Stimulated activated CD8-positive, alpha-beta memory T cell treated with anti-CD3 and anti-CD28 coated beads, Interleukin-12 subunit alpha, Interleukin-12 subunit beta, amount 100 ng/mL, for 24 hours (primary cell): ENCODE results near the gene DNM3.

Experiments used
- DNase-seq: peaks from one replicate; pipeline ENCODE4 v3.0.0-alpha.2; 2020; ENCODE audit errors: extremely low read depth

DNM3 gene

DNA sequence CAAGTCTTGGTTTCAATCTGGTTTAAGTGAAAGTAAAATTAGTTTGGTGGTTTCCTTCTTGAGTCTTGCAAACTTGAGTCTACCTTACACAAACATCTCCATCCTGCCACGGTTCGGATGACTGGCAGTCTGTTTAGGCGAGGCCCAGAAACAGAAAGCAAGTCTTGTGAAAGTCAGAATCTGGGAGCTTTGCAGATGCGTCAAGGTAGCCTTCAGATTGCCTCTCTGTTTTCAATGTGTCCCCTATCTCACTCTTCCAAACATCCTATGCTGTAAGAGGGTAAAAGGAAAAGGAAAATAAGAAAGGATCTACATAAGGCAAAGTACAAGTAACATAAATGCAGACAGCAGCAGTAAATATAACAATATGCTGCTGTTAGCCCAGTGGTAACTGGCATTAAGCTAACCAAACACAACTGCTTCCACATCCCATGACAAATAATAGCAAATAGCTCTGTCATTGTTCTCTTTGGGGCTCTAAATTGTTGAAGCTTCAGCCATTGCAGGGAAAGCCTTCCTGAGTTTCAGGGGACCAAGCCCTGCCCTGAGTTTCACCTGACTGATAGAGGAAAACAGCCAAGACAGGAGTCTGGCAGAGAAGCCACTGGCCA is 552.9 kb downstream of the DNM3 start:
- peak; percentile 21 for DNase-seq

DNA sequence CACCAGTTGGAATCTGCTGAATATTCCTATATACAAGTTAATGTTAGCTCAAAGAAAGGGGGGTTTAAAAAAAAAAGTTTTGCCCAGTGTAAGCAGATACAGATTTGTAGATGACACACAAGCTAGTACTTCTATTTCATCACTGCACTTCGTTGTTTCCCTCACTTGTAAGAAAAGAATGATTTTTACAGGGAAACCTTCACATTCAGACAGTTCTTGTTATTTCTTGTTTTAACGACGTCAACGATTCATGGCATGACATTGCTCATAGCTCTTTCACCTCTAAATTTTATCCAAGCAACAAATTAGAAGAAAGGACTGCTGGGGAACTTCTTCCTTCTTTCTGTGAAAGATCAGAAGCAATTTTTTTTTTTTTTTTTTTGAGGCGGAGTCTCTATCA is 553.5 kb downstream of the DNM3 start:
- DNase-seq, result no peak

DNA sequence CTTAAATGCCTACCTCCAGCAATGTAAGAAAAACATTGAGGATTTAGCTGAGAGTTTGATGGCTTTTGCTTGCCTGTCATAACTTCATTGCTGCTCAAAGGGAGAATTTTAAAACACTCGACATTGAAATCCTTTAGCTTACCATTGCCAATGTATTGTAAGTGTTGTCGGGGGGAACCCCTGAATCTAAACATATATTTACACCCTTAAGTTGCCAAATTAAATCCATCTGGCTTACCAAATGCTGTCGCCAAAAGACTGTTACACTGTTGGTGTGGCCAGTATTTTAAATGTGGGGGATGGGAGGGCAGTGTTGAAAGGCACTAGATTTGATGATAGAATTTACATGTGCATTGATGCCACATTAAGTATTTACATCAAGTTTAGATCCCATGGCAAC is 554.3 kb downstream of the DNM3 start:
- DNase-seq, result no peak

DNA sequence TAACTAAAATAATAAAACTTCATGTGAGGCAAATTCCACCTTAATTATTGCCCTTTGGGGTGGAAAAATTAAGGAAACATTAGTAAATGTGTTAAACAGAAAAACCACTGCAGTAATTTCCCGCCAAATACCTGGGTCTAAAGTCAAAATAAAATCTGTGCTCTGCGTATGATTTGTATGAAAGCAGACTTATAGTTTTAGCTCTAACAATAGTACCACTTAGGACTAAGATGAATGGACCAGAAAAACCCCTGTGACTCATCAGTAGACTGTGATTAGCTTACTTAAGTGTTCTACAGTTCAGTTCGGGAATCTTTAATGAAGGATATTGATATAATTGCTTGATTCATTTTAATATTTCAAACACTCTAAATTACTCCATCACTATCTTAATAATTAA is 555.9 kb downstream of the DNM3 start:
- no peak for DNase-seq

DNA sequence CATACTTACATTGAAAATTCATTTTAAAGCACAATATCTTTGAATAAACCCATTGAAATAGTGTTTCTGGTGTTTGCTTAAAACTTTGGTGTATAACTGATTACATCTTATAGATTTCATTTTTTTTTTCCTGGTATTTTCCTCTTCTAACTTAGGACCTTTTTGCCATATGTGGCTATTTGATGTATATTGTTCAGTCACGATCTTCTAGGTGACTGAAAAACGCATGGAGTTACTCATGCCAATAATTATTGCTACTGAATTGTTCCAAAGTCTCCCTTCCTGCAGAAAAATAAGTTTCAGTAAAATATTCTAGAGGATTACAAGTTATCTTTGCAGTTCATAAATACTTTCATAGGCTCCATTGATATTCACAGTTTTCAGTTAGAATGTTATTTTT is 556.3 kb downstream of the DNM3 start:
- no peak for DNase-seq

DNA sequence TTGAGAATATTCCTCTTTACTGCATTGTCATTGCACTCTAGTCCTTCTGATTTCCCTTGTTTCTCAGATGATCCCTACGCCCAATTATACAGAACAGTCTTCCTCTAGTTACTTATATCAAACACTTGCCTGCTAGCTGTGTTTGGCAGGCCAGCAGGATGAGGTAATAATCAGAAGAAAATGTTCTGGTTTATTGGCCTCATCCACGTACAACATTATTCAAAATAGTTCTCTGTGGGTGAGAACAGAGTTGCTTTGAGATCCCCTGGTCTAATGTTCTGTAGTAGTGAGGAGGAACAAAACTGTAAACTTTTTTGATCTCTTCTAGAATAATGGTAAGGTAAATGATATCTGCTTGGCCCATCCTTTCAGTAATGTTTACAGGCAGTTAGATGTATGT is 556.9 kb downstream of the DNM3 start:
- DNase-seq, result no peak

DNA sequence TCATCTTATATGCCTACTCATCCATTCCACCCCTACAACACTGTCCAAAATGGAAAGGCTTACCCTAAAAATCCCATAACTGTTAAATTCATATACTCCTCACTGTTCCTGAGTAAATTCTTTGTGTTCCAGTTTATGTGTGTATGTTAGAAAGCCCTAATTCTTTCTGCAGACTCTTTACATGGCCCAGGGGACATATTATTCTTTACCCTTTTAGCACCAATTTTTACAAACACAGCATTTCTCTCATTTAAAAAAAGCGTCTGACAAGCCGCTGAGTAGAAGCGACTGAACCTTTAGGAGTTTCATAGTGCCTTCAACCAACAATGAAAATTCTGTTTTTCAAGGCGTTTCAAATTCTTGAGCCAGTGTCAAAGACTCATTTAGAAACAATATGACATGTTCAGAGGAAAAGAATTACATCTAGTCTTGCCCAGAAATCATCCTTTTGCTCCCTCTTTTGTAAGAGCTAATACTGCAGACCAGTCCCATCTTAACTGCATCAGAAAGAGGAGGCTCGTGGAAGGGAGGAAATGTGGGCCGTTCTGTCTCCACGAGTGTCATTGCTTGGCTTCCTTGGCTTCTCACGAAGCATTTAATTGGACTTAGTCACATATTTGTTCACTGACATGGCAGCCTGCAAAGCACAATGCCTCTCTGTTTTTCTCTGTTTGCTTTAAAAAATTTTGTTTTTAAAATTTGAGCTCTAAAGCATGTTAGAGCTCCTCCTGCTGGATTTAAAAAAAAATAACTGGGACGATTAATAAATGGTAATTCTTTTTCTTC is 557.9 kb downstream of the DNM3 start:
- DNase-seq, result no peak

DNA sequence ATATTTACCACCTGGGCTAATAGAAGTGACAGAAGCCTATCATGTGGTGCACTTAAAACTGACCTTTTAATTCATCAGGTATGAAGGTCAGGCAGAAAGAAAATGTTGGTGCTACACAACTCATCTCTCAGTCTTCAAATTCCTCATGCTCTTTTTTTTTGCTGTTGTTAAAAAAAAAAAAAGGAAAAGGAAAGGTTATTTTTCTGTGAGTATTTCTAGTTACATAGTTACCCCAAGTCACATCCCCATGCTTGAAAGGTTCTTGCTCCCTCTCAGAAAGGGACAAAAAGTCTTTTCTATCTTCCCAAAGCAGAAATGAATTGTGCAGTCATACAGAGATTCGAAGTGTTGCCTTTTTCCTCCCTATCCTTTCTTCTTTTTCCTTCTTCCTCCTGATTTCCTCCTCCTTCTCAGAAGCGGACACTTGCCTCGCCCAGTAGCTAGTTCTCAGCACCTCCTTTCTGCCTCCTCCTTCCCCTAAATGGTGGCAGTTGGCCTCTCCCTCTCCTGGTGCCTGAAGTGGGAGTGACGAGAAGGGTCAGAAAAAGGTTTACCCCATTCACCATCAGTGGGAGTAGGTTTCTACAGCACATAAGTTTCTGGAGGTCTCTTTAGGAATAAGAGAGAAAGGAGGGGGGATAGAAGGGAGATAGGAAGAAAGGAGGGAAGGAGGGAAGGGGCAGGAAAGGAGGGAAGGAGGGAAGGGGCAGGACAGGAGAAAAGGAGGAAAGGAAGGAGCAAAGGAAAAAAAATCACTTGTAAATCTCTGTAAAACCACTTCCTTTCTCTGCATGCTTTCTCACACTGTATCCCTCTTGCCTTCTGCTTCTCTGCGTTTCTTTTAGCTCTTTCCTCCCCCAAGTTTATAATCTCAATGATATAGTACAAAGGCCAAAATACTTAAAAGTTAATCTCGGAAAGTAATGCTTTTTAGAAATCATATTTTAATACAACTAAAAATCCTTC is 558.7 kb downstream of the DNM3 start:
- DNase-seq, result no peak

DNA sequence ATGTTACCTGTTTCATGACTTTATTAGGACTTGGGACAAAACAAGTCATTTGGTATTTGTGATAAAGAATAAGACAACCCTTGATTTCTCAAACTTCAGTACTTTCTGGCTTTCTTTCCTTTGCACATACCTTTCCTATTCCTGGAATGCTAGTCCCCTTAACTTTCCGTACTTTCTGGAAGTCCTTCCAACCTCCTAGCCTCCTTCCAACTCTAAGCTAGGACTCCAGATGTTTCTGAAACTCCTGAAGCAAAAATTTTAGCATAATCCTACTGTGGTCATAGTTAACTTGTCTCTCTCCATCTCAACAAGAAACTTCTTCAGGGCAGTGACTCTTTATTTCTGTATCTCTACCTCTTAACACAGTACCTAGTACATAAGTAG is 559.4 kb downstream of the DNM3 start:
- no peak for DNase-seq

DNA sequence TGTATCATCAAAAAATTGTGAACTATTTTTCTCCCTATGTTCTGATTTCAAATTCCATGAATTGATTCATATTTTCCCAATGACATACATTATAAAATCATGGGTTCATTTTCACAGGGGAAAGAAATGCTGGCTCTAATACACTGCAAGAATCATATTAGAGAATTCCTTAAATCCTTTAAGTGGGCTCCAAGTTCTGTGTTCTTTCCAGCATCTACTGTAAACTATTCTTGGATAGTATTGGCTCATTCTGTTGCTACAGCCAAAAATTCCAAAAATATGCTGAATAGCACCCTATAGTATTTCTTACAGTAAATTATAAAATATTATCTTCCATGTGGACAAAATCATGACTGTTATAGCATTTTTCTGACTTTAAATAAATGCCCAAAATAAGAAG is 560.2 kb downstream of the DNM3 start:
- DNase-seq, result no peak

DNA sequence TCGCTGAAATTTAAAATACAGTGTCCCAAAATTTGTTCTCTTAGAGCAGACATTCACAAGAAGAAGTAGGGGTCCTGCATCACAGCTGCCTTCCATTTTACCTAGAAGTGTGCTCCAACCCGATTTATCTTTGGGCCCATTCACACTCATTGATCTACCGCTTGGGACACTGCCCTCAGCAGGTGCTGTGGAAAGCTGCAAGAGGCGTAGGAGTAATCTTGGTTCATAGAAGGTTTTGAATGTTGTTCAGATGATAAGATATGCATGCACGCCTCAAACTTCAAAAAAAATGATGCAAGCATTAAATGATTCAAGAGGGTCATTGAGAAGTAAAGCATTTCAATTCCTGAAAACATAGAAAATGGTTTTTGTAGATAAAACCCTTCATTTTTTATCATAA is 560.6 kb downstream of the DNM3 start:
- DNase-seq, result no peak

DNA sequence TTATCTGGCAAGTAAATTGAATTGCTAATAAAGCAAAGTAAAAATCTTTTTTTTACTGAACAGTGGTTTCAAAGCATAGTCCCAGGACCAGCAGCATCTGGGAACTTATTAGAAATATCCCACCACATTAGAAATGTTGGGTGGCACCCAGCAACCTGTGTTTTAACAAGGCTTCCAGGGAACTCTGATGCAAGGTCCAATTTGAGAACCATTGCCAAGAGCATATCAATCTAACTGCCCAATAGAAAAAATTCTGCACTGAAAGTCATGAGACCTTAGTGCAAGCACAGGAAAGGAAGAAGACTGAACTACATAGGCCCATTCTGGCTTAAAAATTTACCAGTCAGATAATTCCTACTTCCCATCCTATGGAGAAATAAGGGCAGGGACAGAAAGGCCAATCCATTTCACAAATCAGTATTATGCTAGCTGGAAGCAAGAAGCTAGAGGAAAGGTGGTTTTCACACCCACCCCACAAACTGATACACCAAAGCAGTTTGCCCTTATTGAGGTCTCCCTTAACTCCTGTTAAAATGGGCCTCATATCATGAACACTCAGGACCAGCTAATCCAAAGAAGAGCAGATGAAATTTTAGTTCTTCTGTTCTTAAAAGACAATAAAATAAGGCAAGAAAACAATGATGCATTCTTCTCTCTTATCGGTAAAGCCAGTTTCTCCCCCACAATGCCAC is 561.7 kb downstream of the DNM3 start:
- DNase-seq, result no peak

DNA sequence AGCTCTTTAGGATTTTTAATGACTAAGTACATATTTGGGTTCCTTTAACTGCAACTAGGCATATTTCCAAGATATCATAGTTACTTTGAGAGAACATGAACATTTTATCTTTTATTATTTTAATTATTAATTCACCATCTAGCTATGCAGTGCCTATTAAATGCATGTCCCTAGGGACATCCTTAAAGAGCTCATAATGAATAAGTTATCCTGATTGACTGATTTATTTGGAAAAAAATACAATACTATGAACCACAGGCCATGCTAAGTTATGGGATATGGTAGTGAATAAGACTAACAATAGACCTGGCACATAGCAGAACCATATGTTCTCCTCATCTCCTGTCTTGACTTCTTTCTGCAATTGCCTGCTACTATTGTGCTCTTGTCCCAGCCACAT is 562.8 kb downstream of the DNM3 start:
- no peak for DNase-seq

DNA sequence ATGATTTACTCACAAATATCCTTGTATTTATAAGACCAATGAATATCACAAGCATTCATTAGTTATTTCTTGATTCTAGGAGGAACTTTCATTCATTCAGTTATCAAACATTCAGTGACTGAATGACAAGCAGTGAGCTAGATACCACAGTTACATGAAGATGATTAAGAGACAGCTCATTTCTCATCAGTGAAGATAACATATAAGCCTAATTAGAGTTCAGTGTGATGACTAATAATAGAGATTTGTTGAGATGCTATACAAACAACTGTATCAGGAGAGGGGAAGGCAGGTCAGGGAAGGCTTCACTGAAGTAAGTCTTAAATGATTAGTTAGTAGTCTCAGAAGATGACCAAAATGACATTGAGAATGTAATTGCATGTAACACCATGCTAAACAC is 564.6 kb downstream of the DNM3 start:
- DNase-seq, result no peak

DNA sequence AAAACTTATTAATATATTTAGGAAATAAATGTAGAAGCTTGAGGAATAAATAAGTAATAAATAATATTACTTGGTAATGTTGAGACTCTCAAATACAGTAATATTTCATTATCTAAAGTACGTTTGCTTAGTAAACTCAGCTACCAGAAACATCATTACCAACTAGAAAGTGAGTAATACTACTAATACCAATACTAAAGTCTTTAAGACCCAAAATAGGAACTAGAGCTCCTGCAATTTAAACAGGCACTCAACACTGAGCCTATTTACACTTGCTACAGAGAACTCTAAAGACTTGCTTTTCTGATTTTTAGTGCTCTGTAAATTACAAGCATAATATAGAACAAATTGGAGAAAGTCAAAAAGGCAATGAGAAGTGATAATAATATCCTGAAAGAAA is 565.7 kb downstream of the DNM3 start:
- no peak for DNase-seq

DNA sequence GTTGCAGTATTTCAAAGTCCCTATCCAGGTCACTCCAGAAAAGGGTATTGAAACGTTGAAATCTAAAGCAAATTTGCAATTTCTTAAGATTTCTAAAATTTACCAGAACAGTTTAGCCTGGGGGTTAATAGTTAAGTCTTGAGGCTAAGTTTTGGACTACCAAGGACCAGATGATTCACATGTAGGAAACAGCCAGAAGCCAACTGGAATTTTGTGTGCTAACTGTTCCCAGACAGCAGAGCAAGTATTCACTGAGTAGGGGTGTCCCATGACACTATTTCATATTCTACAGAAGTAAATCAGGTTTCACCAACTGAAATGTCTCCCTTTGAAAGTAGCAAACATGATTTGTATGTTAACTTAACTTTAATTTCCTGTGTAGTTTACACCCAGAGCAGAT is 567.7 kb downstream of the DNM3 start:
- DNase-seq, result no peak

DNA sequence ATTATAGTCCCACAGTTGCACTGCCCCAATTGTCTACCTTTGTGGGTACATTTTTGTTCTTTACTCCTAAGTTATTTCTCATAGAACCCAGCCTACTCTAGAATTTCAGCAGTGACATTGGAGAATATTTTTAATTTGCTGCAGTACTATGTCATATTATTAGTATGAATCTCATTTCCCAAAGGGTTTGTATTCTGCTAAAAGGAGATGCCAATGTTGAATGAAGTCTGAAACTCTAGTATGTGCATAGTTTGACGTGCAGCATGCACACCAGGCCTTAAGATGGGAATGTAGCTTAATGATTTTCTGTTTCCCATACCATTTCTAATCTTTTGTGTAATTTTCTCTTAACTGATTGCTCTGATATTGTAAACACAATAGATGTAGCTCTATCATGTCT is 568.7 kb downstream of the DNM3 start:
- no peak for DNase-seq

DNA sequence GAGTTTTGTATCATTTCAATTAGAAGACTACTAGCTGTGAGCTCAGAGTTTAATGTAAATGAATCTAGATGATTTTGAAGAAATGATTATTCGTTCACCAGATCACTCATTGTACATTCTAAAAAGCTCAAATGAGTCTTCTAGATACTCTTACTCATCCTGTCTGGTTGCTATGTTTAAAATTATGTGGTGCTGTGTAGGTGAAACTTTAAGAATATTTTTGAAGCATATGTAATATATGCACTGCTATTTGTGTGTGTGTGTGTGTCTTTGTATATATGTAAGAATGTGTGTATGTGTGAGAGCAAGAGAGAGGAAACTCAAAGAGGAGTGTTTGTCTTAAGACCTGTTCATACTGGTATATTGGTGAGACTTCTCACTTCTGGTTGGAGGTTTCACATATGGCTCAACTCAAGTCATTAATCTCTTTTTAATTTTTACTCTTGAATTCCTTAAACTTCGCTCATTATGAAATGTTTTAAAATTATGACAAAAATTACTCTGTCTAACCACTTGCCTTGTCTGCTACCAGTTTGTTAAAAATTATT is 570.6 kb downstream of the DNM3 start:
- no peak for DNase-seq

DNA sequence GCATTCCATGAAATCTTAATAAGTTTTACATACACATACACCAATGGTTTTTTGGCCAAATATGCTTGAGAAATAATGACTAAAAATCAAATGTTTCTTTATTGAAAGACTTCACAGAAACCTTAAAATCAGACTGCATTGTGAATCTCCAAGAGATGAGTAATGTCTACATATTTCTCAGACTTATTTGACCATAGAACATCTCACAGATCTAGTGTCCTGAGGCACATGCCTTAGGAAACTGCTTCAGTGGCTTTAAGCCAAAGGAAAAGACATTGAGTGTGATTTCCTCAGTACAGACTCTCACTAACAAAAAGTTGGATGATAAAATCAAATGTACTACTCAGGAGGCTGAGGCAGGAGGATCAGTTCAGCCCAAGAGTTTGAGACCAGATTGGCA is 573.0 kb downstream of the DNM3 start:
- DNase-seq, result no peak

DNA sequence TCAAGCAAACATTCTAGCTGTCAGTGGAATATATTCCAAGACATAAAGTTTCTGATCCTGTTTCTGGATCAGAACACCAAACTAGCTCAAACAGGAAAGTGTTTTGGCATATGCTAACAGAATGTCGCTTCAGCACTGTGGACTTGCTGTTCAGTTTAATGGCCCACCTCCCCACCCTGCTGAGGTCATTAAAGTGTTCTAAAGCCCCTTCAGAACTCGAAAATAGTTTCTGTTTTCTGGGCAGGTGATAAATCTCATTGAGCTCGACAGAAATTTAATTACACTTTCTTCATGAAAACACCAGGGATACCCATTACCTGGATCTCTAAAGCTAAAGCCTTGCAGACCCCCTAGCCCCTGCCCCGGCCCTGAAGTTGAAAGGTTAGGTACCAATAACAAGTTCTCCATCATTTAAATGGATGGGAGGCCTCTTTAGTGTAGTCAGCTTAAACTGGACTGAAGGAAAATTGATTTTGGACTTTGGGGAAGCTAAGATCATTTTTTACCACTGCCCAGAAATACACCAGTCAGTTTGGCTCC is 575.3 kb downstream of the DNM3 start:
- no peak for DNase-seq

DNA sequence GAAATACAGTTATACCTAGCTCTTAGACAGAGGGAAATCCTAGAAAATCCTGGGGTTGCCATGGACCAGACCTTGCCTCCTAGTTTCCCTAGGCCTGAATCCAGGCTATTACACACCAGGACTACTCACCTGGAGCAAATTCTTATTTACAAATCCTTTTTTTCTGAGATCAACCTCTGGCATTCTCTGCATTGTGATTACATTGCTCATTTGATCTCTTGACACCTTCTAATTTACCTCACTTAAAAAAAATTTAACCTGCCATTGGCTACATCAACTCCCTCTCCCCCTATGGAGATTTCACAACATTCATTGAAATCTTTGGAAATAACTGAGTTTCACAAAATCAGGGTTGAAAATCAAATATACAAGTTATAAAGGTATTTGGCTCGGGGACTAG is 576.3 kb downstream of the DNM3 start:
- DNase-seq, result no peak

DNA sequence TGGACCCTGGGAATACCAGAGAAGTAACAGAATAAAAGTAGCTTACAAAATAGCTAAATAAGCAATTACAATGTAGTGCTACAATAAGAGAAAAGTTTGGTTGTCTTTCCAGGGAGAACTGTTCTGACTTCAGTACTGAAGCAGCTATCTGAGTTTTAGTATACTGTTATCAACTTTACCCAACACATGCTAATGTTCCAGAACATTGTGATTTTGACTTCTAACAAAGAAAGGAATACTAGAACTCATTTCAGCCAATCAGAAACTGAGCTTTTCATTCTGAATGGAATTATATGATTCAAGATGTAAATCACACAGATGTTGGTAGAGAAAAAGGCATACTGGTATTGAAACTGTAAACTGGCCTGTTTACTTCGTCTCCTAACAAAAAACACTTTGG is 579.1 kb downstream of the DNM3 start, which contains the start of gene C1orf105:
TSS of gene C1orf105 (plus strand) at position 301 of the 400 bp plus-strand sequence. CDS start 201 bp downstream, outside the sequence.
- no peak for DNase-seq
